ENCODE data around the gene MAMDC4.

Gene MAMDC4

GRCh38 chr9:136806631-136807201, 45.4 kb upstream of the MAMDC4 start:
- H3K27ac ChIP-seq = peak overlapping the region; percentile 91
- TF ChIP-seq ZFX (IDR thresholded peaks at IDR 0.05; ENCODE audit: borderline replicate concordance) = no peak
- TF ChIP-seq CTCF (IDR thresholded peaks at IDR 0.05) = no peak

GRCh38 chr9:136807281-136808074, 44.7 kb upstream of the MAMDC4 start, which contains the start of gene RABL6:
RABL6 (plus strand) TSS chr9:136807948; CDS start chr9:136808197, 249 bp downstream.
- TF ChIP-seq ZFX (IDR thresholded peaks at IDR 0.05; ENCODE audit: borderline replicate concordance) (no peak), CTCF (IDR thresholded peaks at IDR 0.05) (no peak)
- H3K27ac ChIP-seq = peak within 1 kb of the TSS; percentile 91

- TF ChIP-seq ZFX (IDR thresholded peaks at IDR 0.05; ENCODE audit: borderline replicate concordance) (no peak), CTCF (IDR thresholded peaks at IDR 0.05) (0 out of 2 replicates have a peak, but pooled peaks have one; percentile 3)
- H3K27ac ChIP-seq = peak overlapping the region; percentile 91
These were observed 43.9 kb upstream of the MAMDC4 start for GRCh38 chr9:136808075-136808805.

- peak overlapping the region; percentile 91 for H3K27ac ChIP-seq
- TF ChIP-seq ZFX (IDR thresholded peaks at IDR 0.05; ENCODE audit: borderline replicate concordance) (no peak), CTCF (IDR thresholded peaks at IDR 0.05) (no peak)
These were observed 43.4 kb upstream of the MAMDC4 start for GRCh38 chr9:136808806-136809158.

- TF ChIP-seq ZFX (IDR thresholded peaks at IDR 0.05; ENCODE audit: borderline replicate concordance) = no peak
- no peak for TF ChIP-seq CTCF (IDR thresholded peaks at IDR 0.05)
- no peak overlapping the region for H3K27ac ChIP-seq
These were observed 37.3 kb upstream of the MAMDC4 start for GRCh38 chr9:136814725-136815421.

GRCh38 chr9:136815422-136815782, 36.7 kb upstream of the MAMDC4 start:
- TF ChIP-seq CTCF (IDR thresholded peaks at IDR 0.05) (no peak), ZFX (IDR thresholded peaks at IDR 0.05; ENCODE audit: borderline replicate concordance) (no peak)
- H3K27ac ChIP-seq = no peak overlapping the region

Data from 22Rv1 (cell line).